ENCODE results near the gene GDI1. TPM values are rescaled to one million over a fixed set of nuclear protein-coding genes. Genes with fewer than 3 reads are reported as not detected.

Gene GDI1
- total and polyA plus RNA-seq, 2 donors (not counting 1 experiment from before 2014, with no cell fraction given), result 199 to 311 TPM

GRCh38 chrX:154472685-154473632 lies 36.0 kb downstream of the GDI1 start:
- ATAC-seq (ENCODE audit: low read depth) (no peak), DNase-seq (no peak)
- H3K4me3 ChIP-seq (ENCODE audit: control extremely low read depth in 1 of 5, extremely low read depth in 1 of 5, insufficient read depth in 1 of 5, low read depth in 2 of 5, low read length in 4 of 5), result no peak overlapping the region
- no peaks in the 10 kb centered on the region for H3K27me3 Mint-ChIP-seq
- H3K4me2 ChIP-seq (replicated peaks; ENCODE audit: low read depth, low read length, poor library complexity, severe bottlenecking), result no peak overlapping the region
- H3K9me3 ChIP-seq (ENCODE audit: control extremely low read depth in 1 of 3, control insufficient read depth in 2 of 3, insufficient read depth in 1 of 3, low read length in 2 of 3), result no peaks in the 10 kb centered on the region
- peaks cover 0 to 18% of the 10 kb centered on the region in 2 experiments for H3K36me3 ChIP-seq (replicated peaks in 1 of 2; ENCODE audit: control extremely low read depth in 1 of 2, control insufficient read depth in 1 of 2, extremely low read depth in 1 of 2, insufficient read depth in 2 of 2, low read length in 1 of 2)
- no peak overlapping the region for H3K9ac ChIP-seq (ENCODE audit: low read length)
- ChIA-PET POLR2A (no interaction called here), CTCF (no interaction called here)
- no peaks in the 10 kb centered on the region for H3K79me2 ChIP-seq (ENCODE audit: control insufficient read depth, insufficient read depth, low read length)
- intact Hi-C loops (cut with micrococcal nuclease), result no loop called here
- peaks cover 2% of the 10 kb centered on the region for H3K4me1 Mint-ChIP-seq
- no peak overlapping the region for H2AFZ ChIP-seq (ENCODE audit: insufficient read depth, low read depth, low read length, poor library complexity, severe bottlenecking)
- no peak for TF ChIP-seq EZH2 (IDR thresholded peaks at IDR 0.05; ENCODE audit: borderline replicate concordance, insufficient read depth, low read depth, low read length, poor library complexity, severe bottlenecking)
- no peak for TF ChIP-seq CTCF (IDR thresholded peaks at IDR 0.05)
- no peak overlapping the region for H3K4me3 Mint-ChIP-seq
- H3K4me1 ChIP-seq (ENCODE audit: control insufficient read depth in 2 of 2, insufficient read depth in 2 of 2, low read length in 2 of 2), result peaks cover 0 to 3% of the 10 kb centered on the region in 2 donors
- H3K27me3 ChIP-seq (replicated peaks in 1 of 4; ENCODE audit: control extremely low read depth in 1 of 4, control insufficient read depth in 3 of 4, insufficient read depth in 4 of 4, low read length in 3 of 4), result no peaks in the 10 kb centered on the region
- H3K9me3 Mint-ChIP-seq (ENCODE audit: insufficient read depth), result no peaks in the 10 kb centered on the region
- H4K20me1 ChIP-seq (ENCODE audit: control insufficient read depth, insufficient read depth, low read length, poor library complexity, severe bottlenecking), result no peaks in the 10 kb centered on the region
- H3K27ac Mint-ChIP-seq, result no peak overlapping the region
- 83% methylated on average over 17 of the region's 28 CpGs for WGBS (ENCODE audit: insufficient coverage)
- H3K27ac ChIP-seq (ENCODE audit: low read length in 2 of 2), result no peak overlapping the region

- ChIA-PET POLR2A (no interaction called here), CTCF (no interaction called here)
- H3K4me3 ChIP-seq (ENCODE audit: control extremely low read depth in 1 of 5, extremely low read depth in 1 of 5, insufficient read depth in 1 of 5, low read depth in 2 of 5, low read length in 4 of 5), result no peak overlapping the region
- WGBS (ENCODE audit: insufficient coverage), result no CpG with 5 or more reads among the region's 7 CpGs
- no peak overlapping the region for H3K9ac ChIP-seq (ENCODE audit: low read length)
- no peaks in the 10 kb centered on the region for H3K27me3 ChIP-seq (replicated peaks in 1 of 4; ENCODE audit: control extremely low read depth in 1 of 4, control insufficient read depth in 3 of 4, insufficient read depth in 4 of 4, low read length in 3 of 4)
- no peak overlapping the region for H3K27ac Mint-ChIP-seq
- ATAC-seq (ENCODE audit: low read depth) (no peak), DNase-seq (no peak)
- no peak overlapping the region for H2AFZ ChIP-seq (ENCODE audit: insufficient read depth, low read depth, low read length, poor library complexity, severe bottlenecking)
- peaks cover 5% of the 10 kb centered on the region for H3K4me1 Mint-ChIP-seq
- peaks cover 0 to 18% of the 10 kb centered on the region in 2 experiments for H3K36me3 ChIP-seq (replicated peaks in 1 of 2; ENCODE audit: control extremely low read depth in 1 of 2, control insufficient read depth in 1 of 2, extremely low read depth in 1 of 2, insufficient read depth in 2 of 2, low read length in 1 of 2)
- no peaks in the 10 kb centered on the region for H4K20me1 ChIP-seq (ENCODE audit: control insufficient read depth, insufficient read depth, low read length, poor library complexity, severe bottlenecking)
- TF ChIP-seq EZH2 (IDR thresholded peaks at IDR 0.05; ENCODE audit: borderline replicate concordance, insufficient read depth, low read depth, low read length, poor library complexity, severe bottlenecking), result no peak
- no peak for TF ChIP-seq CTCF (IDR thresholded peaks at IDR 0.05)
- no peak overlapping the region for H3K4me3 Mint-ChIP-seq
- intact Hi-C loops (cut with micrococcal nuclease), result no loop called here
- no peaks in the 10 kb centered on the region for H3K9me3 ChIP-seq (ENCODE audit: control extremely low read depth in 1 of 3, control insufficient read depth in 2 of 3, insufficient read depth in 1 of 3, low read length in 2 of 3)
- no peaks in the 10 kb centered on the region for H3K9me3 Mint-ChIP-seq (ENCODE audit: insufficient read depth)
- peaks cover 0 to 7% of the 10 kb centered on the region in 2 donors for H3K4me1 ChIP-seq (ENCODE audit: control insufficient read depth in 2 of 2, insufficient read depth in 2 of 2, low read length in 2 of 2)
- H3K27ac ChIP-seq (ENCODE audit: low read length in 2 of 2), result no peak overlapping the region
- H3K79me2 ChIP-seq (ENCODE audit: control insufficient read depth, insufficient read depth, low read length), result no peaks in the 10 kb centered on the region
- no peak overlapping the region for H3K4me2 ChIP-seq (replicated peaks; ENCODE audit: low read depth, low read length, poor library complexity, severe bottlenecking)
- H3K27me3 Mint-ChIP-seq, result no peaks in the 10 kb centered on the region
Observed at GRCh38 chrX:154473683-154474082, 36.7 kb downstream of the GDI1 start.

All from B cell (primary cell).